ENCODE results near the gene INPP5A.

The INPP5A gene

DNA sequence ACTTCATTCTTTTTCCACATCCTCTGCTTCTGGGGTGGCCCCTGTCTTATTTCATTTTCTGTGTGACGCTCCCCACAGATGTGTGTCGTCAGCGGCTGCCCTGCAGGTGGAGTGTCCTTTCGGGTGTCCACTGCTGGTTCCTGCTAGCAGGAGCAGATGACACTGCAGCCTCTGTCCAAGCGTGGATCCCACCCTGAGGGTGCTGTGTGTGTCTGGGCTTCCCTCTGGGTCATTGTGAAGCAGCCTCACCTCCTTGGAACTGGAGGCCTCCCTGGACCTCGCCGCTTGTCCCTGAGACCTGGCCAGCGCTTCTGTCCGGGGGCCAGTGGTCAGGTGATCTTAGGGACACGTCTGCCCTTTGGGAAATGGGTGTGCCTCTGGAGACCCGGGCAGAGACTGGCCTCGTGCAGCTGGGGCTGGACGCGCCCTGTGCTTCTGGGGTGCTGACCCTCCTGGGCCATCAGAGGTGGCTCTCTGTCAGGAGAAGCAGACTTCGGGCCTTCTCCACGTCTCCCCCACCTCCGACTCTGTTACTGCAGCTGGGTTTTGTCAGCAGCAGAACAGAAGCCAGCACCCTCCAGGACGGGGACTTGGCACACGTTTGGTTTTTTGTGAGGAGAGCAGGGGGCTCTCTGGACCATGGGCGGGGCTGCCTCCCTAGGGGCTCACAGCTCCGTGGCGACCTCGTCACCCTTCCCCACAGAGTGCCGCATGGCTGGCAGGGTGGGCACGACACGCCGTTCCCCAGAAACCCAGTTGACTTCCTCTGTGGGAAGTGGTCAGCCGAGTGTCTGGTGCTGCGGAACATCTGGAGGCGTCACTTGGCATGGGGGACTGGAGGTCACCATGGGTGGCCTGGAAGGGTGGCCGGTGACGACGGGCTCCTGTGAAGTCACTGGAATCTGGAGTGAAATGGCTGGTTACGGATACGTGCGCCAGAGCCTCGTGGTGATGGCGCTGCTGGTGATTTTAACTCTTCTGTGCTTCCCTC, 48.4 kb downstream of the INPP5A start:
- Histone ChIP-seq H2BK120ac (ENCODE audit: low read depth, low read length) (no peak overlapping the region), H3K79me1 (ENCODE audit: low read length) (peaks cover 5% of the 10 kb centered on the region), H3K4me2 (ENCODE audit: low read length) (no peak overlapping the region), H3K4ac (ENCODE audit: low read depth, low read length) (no peak overlapping the region), H3K27me3 (ENCODE audit: insufficient read depth, low read length, poor library complexity) (no peaks in the 10 kb centered on the region), H4K8ac (ENCODE audit: low read depth, low read length) (no peak overlapping the region), H2BK5ac (ENCODE audit: low read length) (no peak overlapping the region), H3K18ac (ENCODE audit: low read length) (no peak overlapping the region), H3K27ac (ENCODE audit: low read depth, low read length) (no peak overlapping the region), H3K4me3 (ENCODE audit: low read length) (no peak overlapping the region), H3K36me3 (ENCODE audit: control insufficient read depth, insufficient read depth, low read length) (no peaks in the 10 kb centered on the region), H2AK5ac (ENCODE audit: low read length) (no peak overlapping the region), H3K9ac (ENCODE audit: low read length) (no peak overlapping the region), H2BK15ac (replicated peaks; ENCODE audit: low read depth) (no peak overlapping the region), H3K4me1 (ENCODE audit: control insufficient read depth, low read depth, low read length) (no peaks in the 10 kb centered on the region), H3K23ac (ENCODE audit: low read length) (no peak overlapping the region), H4K5ac (ENCODE audit: low read length) (no peak overlapping the region), H3K79me2 (ENCODE audit: control insufficient read depth, insufficient read depth, low read length) (no peaks in the 10 kb centered on the region), H3K56ac (ENCODE audit: low read length) (no peak overlapping the region)
- no peak for DNase-seq
- no CpG with 5 or more reads among the region's 38 CpGs for WGBS (ENCODE audit: extremely low coverage, insufficient coverage, low lambda C conversion rate)

DNA sequence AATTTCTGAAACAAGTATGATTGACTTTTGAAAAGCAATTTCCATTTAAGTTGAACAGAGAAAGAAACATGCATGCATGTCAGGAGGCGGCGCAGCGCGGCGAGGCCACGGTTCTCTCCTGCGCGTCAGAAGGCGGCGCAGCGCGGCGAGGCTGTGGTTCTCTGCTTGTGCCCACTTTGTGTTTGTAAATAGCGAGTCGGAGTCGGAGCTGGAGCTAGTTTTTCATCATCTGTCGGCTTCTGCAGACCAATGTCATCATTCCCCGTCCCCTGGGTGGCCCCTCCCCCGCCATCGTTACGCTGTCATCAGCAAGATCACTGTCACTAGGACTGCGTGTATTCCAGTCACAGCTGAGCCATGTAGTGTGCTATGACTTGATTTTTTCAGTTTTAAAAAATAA, 49.2 kb downstream of the INPP5A start:
- Histone ChIP-seq H4K8ac (ENCODE audit: low read depth, low read length) (no peak overlapping the region), H3K4me2 (ENCODE audit: low read length) (no peak overlapping the region), H2BK120ac (ENCODE audit: low read depth, low read length) (no peak overlapping the region), H4K5ac (ENCODE audit: low read length) (no peak overlapping the region), H3K36me3 (ENCODE audit: control insufficient read depth, insufficient read depth, low read length) (no peaks in the 10 kb centered on the region), H3K4me3 (ENCODE audit: low read length) (no peak overlapping the region), H3K27me3 (ENCODE audit: insufficient read depth, low read length, poor library complexity) (no peaks in the 10 kb centered on the region), H3K27ac (ENCODE audit: low read depth, low read length) (no peak overlapping the region), H3K23ac (ENCODE audit: low read length) (no peak overlapping the region), H3K4me1 (ENCODE audit: control insufficient read depth, low read depth, low read length) (no peaks in the 10 kb centered on the region), H3K9ac (ENCODE audit: low read length) (no peak overlapping the region), H3K18ac (ENCODE audit: low read length) (no peak overlapping the region), H2BK15ac (replicated peaks; ENCODE audit: low read depth) (no peak overlapping the region), H3K79me1 (ENCODE audit: low read length) (peaks cover 5% of the 10 kb centered on the region), H3K4ac (ENCODE audit: low read depth, low read length) (no peak overlapping the region), H2BK5ac (ENCODE audit: low read length) (no peak overlapping the region), H3K79me2 (ENCODE audit: control insufficient read depth, insufficient read depth, low read length) (no peaks in the 10 kb centered on the region), H2AK5ac (ENCODE audit: low read length) (no peak overlapping the region), H3K56ac (ENCODE audit: low read length) (no peak overlapping the region)
- no peak for DNase-seq
- WGBS (ENCODE audit: extremely low coverage, insufficient coverage, low lambda C conversion rate), result no CpG with 5 or more reads among the region's 22 CpGs

DNA sequence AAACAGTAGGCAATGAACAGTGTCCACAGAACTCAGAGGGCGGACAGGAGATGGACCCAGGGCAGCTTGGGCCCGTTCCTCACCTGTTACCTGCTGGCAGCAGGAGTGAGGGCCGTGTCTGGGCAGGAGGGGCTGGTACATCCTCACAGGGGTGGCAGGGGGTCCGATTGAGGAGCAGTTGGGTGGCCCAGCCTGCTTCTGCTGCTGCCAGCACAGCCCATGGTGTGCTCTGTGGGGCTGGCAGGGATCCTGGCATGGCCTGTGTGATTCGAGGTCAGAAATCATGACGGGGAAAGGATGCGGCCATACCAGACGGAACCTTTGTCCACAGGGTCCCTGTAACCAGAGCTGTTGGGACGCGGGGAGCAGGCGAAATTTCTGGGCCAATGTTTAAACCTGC, 49.6 kb downstream of the INPP5A start:
- no peaks in the 10 kb centered on the region for H3K27me3 ChIP-seq (ENCODE audit: insufficient read depth, low read length, poor library complexity)
- H3K4me1 ChIP-seq (ENCODE audit: control insufficient read depth, low read depth, low read length), result no peaks in the 10 kb centered on the region
- no peak overlapping the region for H2BK5ac ChIP-seq (ENCODE audit: low read length)
- H2AK5ac ChIP-seq (ENCODE audit: low read length), result no peak overlapping the region
- H3K18ac ChIP-seq (ENCODE audit: low read length), result no peak overlapping the region
- no peak overlapping the region for H4K8ac ChIP-seq (ENCODE audit: low read depth, low read length)
- peaks cover 5% of the 10 kb centered on the region for H3K79me1 ChIP-seq (ENCODE audit: low read length)
- H4K5ac ChIP-seq (ENCODE audit: low read length), result no peak overlapping the region
- no peak overlapping the region for H2BK120ac ChIP-seq (ENCODE audit: low read depth, low read length)
- H3K4me2 ChIP-seq (ENCODE audit: low read length), result no peak overlapping the region
- WGBS (ENCODE audit: extremely low coverage, insufficient coverage, low lambda C conversion rate), result no CpG with 5 or more reads among the region's 11 CpGs
- no peaks in the 10 kb centered on the region for H3K79me2 ChIP-seq (ENCODE audit: control insufficient read depth, insufficient read depth, low read length)
- no peak for DNase-seq
- no peak overlapping the region for H2BK15ac ChIP-seq (replicated peaks; ENCODE audit: low read depth)
- no peaks in the 10 kb centered on the region for H3K36me3 ChIP-seq (ENCODE audit: control insufficient read depth, insufficient read depth, low read length)
- no peak overlapping the region for H3K4me3 ChIP-seq (ENCODE audit: low read length)
- H3K4ac ChIP-seq (ENCODE audit: low read depth, low read length), result no peak overlapping the region
- no peak overlapping the region for H3K27ac ChIP-seq (ENCODE audit: low read depth, low read length)
- H3K9ac ChIP-seq (ENCODE audit: low read length), result no peak overlapping the region
- H3K56ac ChIP-seq (ENCODE audit: low read length), result no peak overlapping the region
- H3K23ac ChIP-seq (ENCODE audit: low read length), result no peak overlapping the region

DNA sequence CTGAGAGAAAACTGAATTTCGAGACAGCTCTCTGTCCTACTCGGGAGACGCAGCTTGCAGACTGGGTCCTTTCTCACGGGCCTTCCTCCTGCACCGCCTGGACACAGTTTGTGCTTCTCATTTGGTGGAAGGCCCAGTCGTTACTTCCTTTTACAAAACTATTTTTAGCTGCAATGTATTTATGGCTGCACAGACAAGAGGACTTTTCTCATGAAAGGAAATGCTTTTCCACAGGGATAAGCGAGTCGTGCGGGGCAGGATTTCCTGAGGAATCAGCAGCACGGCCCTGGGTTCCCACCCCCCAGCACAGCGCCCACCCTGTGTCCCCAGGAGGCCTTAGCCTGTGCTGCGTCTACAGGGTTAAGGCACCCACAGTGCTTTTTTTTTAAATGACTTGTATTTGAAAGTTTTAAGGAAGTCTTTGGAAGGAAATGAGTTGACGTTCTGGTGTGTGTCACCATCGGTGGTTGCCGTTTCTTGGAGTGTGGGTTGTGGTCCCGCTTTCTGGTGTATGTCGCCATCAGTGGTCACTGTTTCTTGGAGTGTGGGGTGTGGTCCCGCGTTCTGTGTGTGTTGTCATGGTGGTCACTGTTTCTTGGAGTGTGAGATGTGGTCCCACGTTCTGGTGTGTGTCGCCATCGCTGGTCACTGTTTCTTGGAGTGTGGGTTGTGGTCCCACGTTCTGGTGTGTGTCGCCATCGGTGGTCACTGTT, 50.9 kb downstream of the INPP5A start:
- no peaks in the 10 kb centered on the region for H3K79me2 ChIP-seq (ENCODE audit: control insufficient read depth, insufficient read depth, low read length)
- no peak overlapping the region for H3K4me3 ChIP-seq (ENCODE audit: low read length)
- no peak overlapping the region for H2BK5ac ChIP-seq (ENCODE audit: low read length)
- no peak overlapping the region for H2AK5ac ChIP-seq (ENCODE audit: low read length)
- H3K4ac ChIP-seq (ENCODE audit: low read depth, low read length), result no peak overlapping the region
- H3K4me1 ChIP-seq (ENCODE audit: control insufficient read depth, low read depth, low read length), result no peaks in the 10 kb centered on the region
- H4K5ac ChIP-seq (ENCODE audit: low read length), result no peak overlapping the region
- H3K9ac ChIP-seq (ENCODE audit: low read length), result no peak overlapping the region
- H3K27ac ChIP-seq (ENCODE audit: low read depth, low read length), result no peak overlapping the region
- peaks cover 4% of the 10 kb centered on the region for H3K79me1 ChIP-seq (ENCODE audit: low read length)
- no peak overlapping the region for H4K8ac ChIP-seq (ENCODE audit: low read depth, low read length)
- H2BK15ac ChIP-seq (replicated peaks; ENCODE audit: low read depth), result no peak overlapping the region
- H3K27me3 ChIP-seq (ENCODE audit: insufficient read depth, low read length, poor library complexity), result no peaks in the 10 kb centered on the region
- no peak overlapping the region for H3K23ac ChIP-seq (ENCODE audit: low read length)
- H3K4me2 ChIP-seq (ENCODE audit: low read length), result no peak overlapping the region
- H3K56ac ChIP-seq (ENCODE audit: low read length), result no peak overlapping the region
- H3K36me3 ChIP-seq (ENCODE audit: control insufficient read depth, insufficient read depth, low read length), result no peaks in the 10 kb centered on the region
- no peak overlapping the region for H3K18ac ChIP-seq (ENCODE audit: low read length)
- no peak overlapping the region for H2BK120ac ChIP-seq (ENCODE audit: low read depth, low read length)
- no CpG with 5 or more reads among the region's 25 CpGs for WGBS (ENCODE audit: extremely low coverage, insufficient coverage, low lambda C conversion rate)
- no peak for DNase-seq

DNA sequence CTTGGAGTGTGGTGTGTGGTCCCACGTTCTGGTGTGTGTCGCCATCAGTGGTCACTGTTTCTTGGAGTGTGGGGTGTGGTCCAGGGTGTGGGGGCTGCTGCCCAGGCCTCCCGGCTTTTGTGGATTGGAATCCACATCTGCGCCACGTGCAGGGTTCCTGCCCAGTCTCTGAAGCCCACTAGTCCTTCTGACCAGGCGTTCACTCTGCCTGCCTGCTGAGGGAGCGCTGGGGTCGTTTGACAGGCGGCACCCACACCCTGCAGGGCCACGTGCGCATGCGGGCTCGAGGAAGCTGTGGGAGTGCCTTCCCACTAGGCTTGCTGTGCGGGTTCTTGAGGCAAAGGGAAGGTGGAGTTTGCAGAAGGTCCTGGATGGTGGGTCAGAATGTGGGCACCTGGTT, 51.4 kb downstream of the INPP5A start:
- WGBS (ENCODE audit: extremely low coverage, insufficient coverage, low lambda C conversion rate), result no CpG with 5 or more reads among the region's 14 CpGs
- H3K18ac ChIP-seq (ENCODE audit: low read length), result no peak overlapping the region
- no peak overlapping the region for H3K27ac ChIP-seq (ENCODE audit: low read depth, low read length)
- no peak overlapping the region for H3K23ac ChIP-seq (ENCODE audit: low read length)
- H3K36me3 ChIP-seq (ENCODE audit: control insufficient read depth, insufficient read depth, low read length), result no peaks in the 10 kb centered on the region
- no peak for DNase-seq
- no peaks in the 10 kb centered on the region for H3K4me1 ChIP-seq (ENCODE audit: control insufficient read depth, low read depth, low read length)
- no peak overlapping the region for H2AK5ac ChIP-seq (ENCODE audit: low read length)
- no peak overlapping the region for H3K9ac ChIP-seq (ENCODE audit: low read length)
- no peak overlapping the region for H2BK15ac ChIP-seq (replicated peaks; ENCODE audit: low read depth)
- H4K5ac ChIP-seq (ENCODE audit: low read length), result no peak overlapping the region
- no peak overlapping the region for H2BK120ac ChIP-seq (ENCODE audit: low read depth, low read length)
- no peak overlapping the region for H3K56ac ChIP-seq (ENCODE audit: low read length)
- no peaks in the 10 kb centered on the region for H3K27me3 ChIP-seq (ENCODE audit: insufficient read depth, low read length, poor library complexity)
- H3K79me2 ChIP-seq (ENCODE audit: control insufficient read depth, insufficient read depth, low read length), result no peaks in the 10 kb centered on the region
- peaks cover 2% of the 10 kb centered on the region for H3K79me1 ChIP-seq (ENCODE audit: low read length)
- H3K4me2 ChIP-seq (ENCODE audit: low read length), result no peak overlapping the region
- H3K4ac ChIP-seq (ENCODE audit: low read depth, low read length), result no peak overlapping the region
- no peak overlapping the region for H4K8ac ChIP-seq (ENCODE audit: low read depth, low read length)
- H3K4me3 ChIP-seq (ENCODE audit: low read length), result no peak overlapping the region
- H2BK5ac ChIP-seq (ENCODE audit: low read length), result no peak overlapping the region

Measured in mesendoderm (in vitro differentiated cells).